ENCODE results near the gene TMEM223.

GRCh38 chr11:62805076-62805892 is 13.5 kb upstream of the TMEM223 start, which contains the start of gene NXF1:
- no peak for TF ChIP-seq CTCF (IDR thresholded peaks at IDR 0.05; ENCODE audit: low read depth, low read length)
- no peak for TF ChIP-seq EZH2phosphoT487 (IDR thresholded peaks at IDR 0.05; ENCODE audit: low read depth)
